Activated naive CD8-positive, alpha-beta T cell treated with anti-CD3 and anti-CD28 coated beads, Interleukin-2, amount 10 ng/mL, durations not matched to agents 7 days and 5 days (primary cell): Measurements from ENCODE around the gene KPNB1. TPM values are rescaled to one million over a fixed set of nuclear protein-coding genes. Genes with fewer than 3 reads are reported as not detected.
A peak's percentile ranks its signal among the peaks of the same experiment; 100 is the strongest.

Experiments used
- ATAC-seq: fragments of 150-1000 bp; cut with Tn5 transposase; one replicate; pipeline ENCODE4 v1.10.0; 2021; ENCODE audit warnings: low read depth, moderate library complexity
- POLR2A ChIA-PET: fragments of 350-600 bp; sonication (Branson Sonifier 250); formaldehyde crosslinking; loops from one replicate; lab custom pipeline; 2021; ENCODE audit warnings: antibody characterized with exemption; lab: Charles Lee
- DNase-seq: peaks from one replicate; pipeline ENCODE4 v3.0.0; 2021
- H3K27ac Mint-ChIP-seq: one replicate; pipeline ENCODE4 v1.8.0; 2022; ENCODE audit warnings: mild to moderate bottlenecking, mixed read lengths
- H3K27me3 Mint-ChIP-seq: one replicate; pipeline ENCODE4 v1.8.0; 2022; ENCODE audit warnings: mild to moderate bottlenecking, moderate library complexity, mixed read lengths
- H3K36me3 Mint-ChIP-seq: one replicate; pipeline ENCODE4 v1.8.0; 2021; ENCODE audit warnings: mild to moderate bottlenecking, mixed read lengths
- H3K4me1 Mint-ChIP-seq: one replicate; pipeline ENCODE4 v1.8.0; 2021; ENCODE audit warnings: mixed read lengths
- H3K4me3 Mint-ChIP-seq: one replicate; pipeline ENCODE4 v1.8.0; 2022; ENCODE audit warnings: mild to moderate bottlenecking, moderate library complexity, mixed read lengths
- H3K9me3 Mint-ChIP-seq: one replicate; pipeline ENCODE4 v1.8.0; 2021; ENCODE audit warnings: mixed read lengths
- total RNA-seq, 2 experiments: library from RNA; stranded (reverse); gene quantifications; one replicate each; pipeline ENCODE4 v1.2.3, GENCODE V29; 2021

KPNB1 gene
- total RNA-seq, 2 experiments from 2014 or later, result 335 TPM

DNA sequence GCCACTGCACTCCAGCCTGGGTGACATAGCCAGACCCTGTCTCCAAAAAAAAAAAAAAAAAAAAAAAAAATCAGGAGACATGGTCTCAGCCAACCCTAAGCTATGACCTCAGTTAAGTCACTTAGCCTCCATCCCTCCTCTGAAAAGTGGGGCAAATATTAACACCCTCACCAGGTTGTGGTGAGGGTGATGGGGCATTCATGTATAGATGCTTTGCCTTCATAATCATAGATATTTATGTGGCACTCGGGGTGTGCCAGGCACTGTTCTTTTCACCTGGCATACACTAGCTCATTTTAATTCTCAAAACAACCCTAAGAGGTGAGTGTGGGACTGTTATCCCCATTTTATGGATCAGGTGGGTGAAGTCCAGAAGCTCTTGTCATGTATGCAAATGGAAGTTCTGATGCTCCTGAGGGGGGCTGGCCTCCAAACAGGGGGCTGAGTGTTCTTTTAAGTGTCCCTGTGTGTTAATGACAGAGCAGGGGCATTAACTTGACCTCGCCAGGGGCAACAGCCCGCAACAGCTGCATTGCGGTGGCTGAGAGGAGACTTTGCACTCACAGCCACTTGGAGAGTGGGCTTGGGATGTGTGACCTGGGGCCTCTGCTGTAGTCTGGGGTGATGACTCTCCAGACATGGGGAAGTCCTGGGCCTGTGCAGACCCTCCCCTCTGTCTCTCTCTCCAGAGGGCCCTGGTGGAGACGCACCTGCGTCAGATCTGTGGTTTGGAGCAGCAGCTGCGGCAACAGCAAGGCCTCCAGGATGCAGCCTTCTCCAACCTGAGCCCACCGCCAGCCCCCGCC, 48.4 kb downstream of the KPNB1 start:
- POLR2A ChIA-PET, result interaction anchor here (0.7 to 1.5 kb wide), 4 partner anchors 10 to 49 kb away, joined by 3 to 7 read pairs (median 3); partner anchors contain the start of genes KPNB1 and TBX21
- H3K4me1 Mint-ChIP-seq, result peaks cover 34% of the 10 kb centered on the region
- ATAC-seq, result no peak

DNA sequence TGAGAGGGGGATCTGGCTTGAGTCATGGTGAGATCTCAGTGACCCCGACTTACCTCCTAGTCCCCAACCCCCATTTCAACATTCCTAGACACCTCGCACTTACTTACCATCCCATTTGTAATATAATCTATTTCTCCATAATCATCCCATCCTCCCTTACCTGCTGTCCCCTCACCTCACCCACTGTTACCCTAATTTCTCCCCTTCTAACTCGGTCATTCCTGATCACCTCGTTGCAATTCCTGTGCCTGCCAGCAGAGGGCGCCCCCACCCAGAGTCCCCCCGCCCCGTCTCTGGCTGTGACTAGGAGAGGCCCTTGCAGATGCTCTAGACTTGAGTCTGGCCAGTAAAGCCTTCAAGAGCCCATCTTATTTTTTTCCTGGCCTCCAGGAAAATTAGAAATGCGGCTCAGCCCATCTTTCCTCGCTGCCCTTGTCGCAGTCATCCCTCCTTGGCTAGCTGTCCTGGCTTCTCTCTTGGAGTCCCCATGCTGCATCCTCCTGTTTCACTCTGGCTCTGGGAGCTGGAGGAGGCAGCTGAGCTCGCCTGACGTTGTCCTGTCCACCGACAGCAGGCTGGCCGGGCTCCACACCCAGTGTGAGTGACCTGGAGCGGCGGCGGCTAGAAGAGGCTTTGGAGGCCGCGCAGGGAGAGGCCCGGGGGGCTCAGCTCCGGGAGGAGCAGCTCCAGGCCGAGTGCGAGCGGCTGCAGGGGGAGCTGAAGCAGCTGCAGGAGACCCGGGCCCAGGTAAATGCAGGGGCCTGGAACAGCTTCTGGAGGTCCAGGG, 49.2 kb downstream of the KPNB1 start:
- peak; percentile 85 for DNase-seq
- peaks cover 3% of the 10 kb centered on the region for H3K27me3 Mint-ChIP-seq
- POLR2A ChIA-PET, result interaction anchor here (0.8 to 1.5 kb wide), 8 partner anchors 21 to 35 kb away, joined by 3 to 12 read pairs (median 4); partner anchors contain the start of gene TBX21
- peak; percentile 32 for ATAC-seq
- H3K9me3 Mint-ChIP-seq, result no peaks in the 10 kb centered on the region
- H3K4me3 Mint-ChIP-seq, result no peak overlapping the region
- peaks cover 38% of the 10 kb centered on the region for H3K4me1 Mint-ChIP-seq
- H3K27ac Mint-ChIP-seq, result peak overlapping the region; percentile 46
- no peaks in the 10 kb centered on the region for H3K36me3 Mint-ChIP-seq

More for the DNA sequence above, 48.4 kb downstream of the KPNB1 start:
- Mint-ChIP-seq H3K4me3 (no peak overlapping the region), H3K9me3 (no peaks in the 10 kb centered on the region), H3K36me3 (no peaks in the 10 kb centered on the region), H3K27ac (no peak overlapping the region), H3K27me3 (peaks cover 3% of the 10 kb centered on the region)
- peak; percentile 33 for DNase-seq

- Mint-ChIP-seq H3K4me3 (no peak overlapping the region), H3K36me3 (no peaks in the 10 kb centered on the region), H3K9me3 (no peaks in the 10 kb centered on the region), H3K27me3 (peaks cover 3% of the 10 kb centered on the region), H3K27ac (peak overlapping the region; percentile 78), H3K4me1 (peaks cover 43% of the 10 kb centered on the region)
- POLR2A ChIA-PET, result interaction anchor here (0.8 to 1.5 kb wide), 7 partner anchors 20 to 36 kb away, joined by 3 to 12 read pairs (median 4); partner anchors contain the start of gene TBX21
- ATAC-seq (no peak), DNase-seq (no peak)
Measured at GRCh38 chr17:47699536-47699840, 49.8 kb downstream of the KPNB1 start.

GRCh38 chr17:47700471-47701449, 51.0 kb downstream of the KPNB1 start:
- ATAC-seq, result peak; percentile 43
- no peaks in the 10 kb centered on the region for H3K9me3 Mint-ChIP-seq

DNA sequence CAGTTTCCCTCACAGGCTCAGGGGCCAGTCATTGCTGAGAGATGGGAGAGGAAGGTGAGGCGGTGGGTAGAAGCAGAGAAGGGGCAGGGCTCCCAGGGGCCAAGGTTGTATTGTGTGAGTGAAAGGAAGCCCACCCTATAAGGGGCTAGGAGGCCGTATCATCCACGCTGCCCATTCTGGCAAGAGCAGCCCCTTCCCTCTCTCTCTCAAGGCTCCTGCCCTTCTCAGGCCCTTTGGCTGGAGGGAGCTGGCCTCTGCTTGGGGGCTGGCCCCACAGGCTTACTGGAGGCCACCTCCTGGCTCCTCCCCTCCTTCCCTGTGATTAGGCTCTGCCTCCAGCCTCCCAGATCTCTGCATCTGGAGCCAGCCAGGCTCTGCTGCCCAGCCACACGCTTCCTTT, 51.9 kb downstream of the KPNB1 start:
- Mint-ChIP-seq H3K36me3 (no peaks in the 10 kb centered on the region), H3K27ac (peak overlapping the region; percentile 81), H3K9me3 (no peaks in the 10 kb centered on the region), H3K4me1 (peaks cover 60% of the 10 kb centered on the region), H3K4me3 (peak overlapping the region; percentile 37), H3K27me3 (no peaks in the 10 kb centered on the region)
- ATAC-seq (no peak), DNase-seq (peak; percentile 37)
- POLR2A ChIA-PET, result interaction anchor here (1.0 to 2.8 kb wide), 6 partner anchors 13 to 97 kb away, joined by 3 to 30 read pairs (median 6); partner anchors contain the start of gene TBX21

More at GRCh38 chr17:47700471-47701449, 51.0 kb downstream of the KPNB1 start:
- H3K4me1 Mint-ChIP-seq, result peaks cover 52% of the 10 kb centered on the region
- POLR2A ChIA-PET, result interaction anchor here (0.7 to 2.8 kb wide), 10 partner anchors 14 to 98 kb away, joined by 3 to 30 read pairs (median 4); partner anchors contain the start of genes KPNB1 and TBX21
- peak; percentile 55 for DNase-seq
- peak overlapping the region; percentile 37 for H3K4me3 Mint-ChIP-seq
- H3K27ac Mint-ChIP-seq, result peak overlapping the region; percentile 81
- no peaks in the 10 kb centered on the region for H3K27me3 Mint-ChIP-seq
- no peaks in the 10 kb centered on the region for H3K36me3 Mint-ChIP-seq

DNA sequence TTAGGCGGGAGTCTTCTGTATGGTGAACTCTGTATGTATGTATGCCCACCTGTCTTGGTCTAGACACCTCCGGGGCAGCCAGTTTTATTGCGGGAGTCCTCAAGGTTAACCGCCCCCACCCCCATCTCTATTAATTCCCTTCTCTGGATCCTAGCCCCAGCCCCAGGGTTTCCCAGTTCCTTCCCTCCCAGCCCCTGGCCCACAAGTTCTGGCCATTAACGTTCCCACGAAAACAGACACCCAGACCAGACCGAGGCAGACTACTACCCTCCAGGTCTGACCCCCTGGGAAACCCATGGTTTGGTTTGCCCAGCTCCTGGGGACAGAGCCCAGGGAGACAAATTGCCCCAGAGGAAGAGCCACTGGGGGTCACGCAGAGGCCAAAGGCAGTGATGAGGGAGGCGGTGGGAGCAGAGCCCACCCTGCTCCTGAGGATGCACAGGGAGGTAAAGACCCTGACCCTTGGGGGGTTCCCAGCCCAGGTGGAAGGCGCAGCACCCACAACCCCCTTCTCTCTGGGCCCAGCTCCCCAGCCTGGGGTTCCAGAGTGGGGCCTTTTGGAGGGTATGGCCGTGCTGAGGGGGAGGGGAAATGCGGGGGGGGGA, 52.8 kb downstream of the KPNB1 start:
- Mint-ChIP-seq H3K4me3 (peak overlapping the region; percentile 38), H3K27ac (peak overlapping the region; percentile 81), H3K27me3 (no peaks in the 10 kb centered on the region), H3K9me3 (no peaks in the 10 kb centered on the region), H3K36me3 (no peaks in the 10 kb centered on the region), H3K4me1 (peaks cover 68% of the 10 kb centered on the region)
- POLR2A ChIA-PET, result interaction anchor here (1.0 to 2.8 kb wide), 4 partner anchors 16 to 33 kb away, joined by 3 to 30 read pairs (median 16); partner anchors contain the start of gene TBX21
- ATAC-seq (no peak), DNase-seq (peak; percentile 36)

- POLR2A ChIA-PET, result interaction anchor here (1.0 to 2.8 kb wide), 3 partner anchors 18 to 32 kb away, joined by 3 to 8 read pairs (median 4); no protein-coding TSS in a partner anchor
- peak overlapping the region; percentile 82 for H3K27ac Mint-ChIP-seq
- no peaks in the 10 kb centered on the region for H3K27me3 Mint-ChIP-seq
- H3K36me3 Mint-ChIP-seq, result no peaks in the 10 kb centered on the region
- DNase-seq (peak; percentile 74), ATAC-seq (peak; percentile 33)
- H3K4me3 Mint-ChIP-seq, result peak overlapping the region; percentile 72
- no peaks in the 10 kb centered on the region for H3K9me3 Mint-ChIP-seq
- H3K4me1 Mint-ChIP-seq, result peaks cover 70% of the 10 kb centered on the region
Measured at GRCh38 chr17:47703191-47703591, 53.5 kb downstream of the KPNB1 start.

DNA sequence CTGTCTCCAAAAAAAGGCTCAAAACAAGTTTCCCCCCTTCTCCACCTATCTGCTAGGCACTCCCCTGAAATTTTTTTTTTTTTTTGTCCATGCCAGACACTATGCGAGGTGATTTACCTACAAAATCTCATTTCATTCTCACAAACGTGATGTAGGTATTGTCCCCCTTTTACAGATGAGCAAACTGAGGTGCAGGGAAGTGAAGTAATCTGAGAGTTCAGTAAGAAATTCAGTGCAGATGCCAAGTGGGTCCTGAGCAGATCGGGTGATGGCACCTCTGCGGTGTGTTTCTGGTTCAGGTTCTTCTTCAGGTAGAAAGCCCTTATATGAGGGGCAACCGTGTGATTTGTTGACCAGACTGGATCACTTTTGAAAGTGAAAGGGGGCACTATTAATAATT, 54.0 kb downstream of the KPNB1 start:
- Mint-ChIP-seq H3K4me1 (peaks cover 70% of the 10 kb centered on the region), H3K27me3 (no peaks in the 10 kb centered on the region), H3K9me3 (no peaks in the 10 kb centered on the region), H3K27ac (peak overlapping the region; percentile 82), H3K4me3 (peak overlapping the region; percentile 72), H3K36me3 (no peaks in the 10 kb centered on the region)
- POLR2A ChIA-PET, result interaction anchor here (1.1 to 2.8 kb wide), 4 partner anchors 15 to 29 kb away, joined by 3 to 19 read pairs (median 4); partner anchors contain the start of gene TBX21
- no peak for ATAC-seq
- DNase-seq, result no peak

DNA sequence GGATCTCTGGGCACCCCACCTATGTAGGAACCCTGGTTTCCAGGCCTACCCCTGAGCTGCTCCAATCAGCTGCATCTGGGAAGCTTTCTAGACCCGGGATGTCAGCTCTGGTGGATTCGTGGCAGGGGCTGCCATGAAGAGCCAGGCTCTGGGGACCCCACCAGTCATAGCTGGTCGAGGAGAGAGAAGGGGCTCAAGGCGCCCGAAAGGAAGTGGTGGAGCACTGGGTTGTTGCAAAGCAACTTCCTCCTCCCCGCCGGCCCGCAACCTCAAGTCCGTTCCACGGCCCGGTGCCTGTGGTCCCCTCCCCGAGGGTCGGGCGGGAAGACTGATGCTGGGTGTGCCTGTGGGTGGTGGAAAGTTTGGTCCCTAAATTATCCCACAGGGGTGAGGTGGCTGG, 54.4 kb downstream of the KPNB1 start:
- no peaks in the 10 kb centered on the region for H3K27me3 Mint-ChIP-seq
- H3K9me3 Mint-ChIP-seq, result no peaks in the 10 kb centered on the region
- peak; percentile 63 for DNase-seq
- no peak for ATAC-seq
- H3K4me1 Mint-ChIP-seq, result peaks cover 67% of the 10 kb centered on the region
- peak overlapping the region; percentile 82 for H3K27ac Mint-ChIP-seq
- POLR2A ChIA-PET, result interaction anchor here (0.6 to 2.8 kb wide), 6 partner anchors 10 to 48 kb away, joined by 3 to 19 read pairs (median 4); partner anchors contain the start of gene TBX21
- peak overlapping the region; percentile 72 for H3K4me3 Mint-ChIP-seq
- H3K36me3 Mint-ChIP-seq, result no peaks in the 10 kb centered on the region

- DNase-seq, result peak; percentile 35
- POLR2A ChIA-PET, result interaction anchor here (0.6 to 2.8 kb wide), 5 partner anchors 10 to 47 kb away, joined by 3 to 19 read pairs (median 3); partner anchors contain the start of gene TBX21
- Mint-ChIP-seq H3K36me3 (no peaks in the 10 kb centered on the region), H3K4me1 (peaks cover 64% of the 10 kb centered on the region), H3K4me3 (peak overlapping the region; percentile 64), H3K27me3 (no peaks in the 10 kb centered on the region), H3K27ac (peak overlapping the region; percentile 82), H3K9me3 (no peaks in the 10 kb centered on the region)
- no peak for ATAC-seq
Measured at GRCh38 chr17:47704736-47705135, 55.0 kb downstream of the KPNB1 start.
